ENCODE data around the gene ONECUT1.

ONECUT1 gene

DNA sequence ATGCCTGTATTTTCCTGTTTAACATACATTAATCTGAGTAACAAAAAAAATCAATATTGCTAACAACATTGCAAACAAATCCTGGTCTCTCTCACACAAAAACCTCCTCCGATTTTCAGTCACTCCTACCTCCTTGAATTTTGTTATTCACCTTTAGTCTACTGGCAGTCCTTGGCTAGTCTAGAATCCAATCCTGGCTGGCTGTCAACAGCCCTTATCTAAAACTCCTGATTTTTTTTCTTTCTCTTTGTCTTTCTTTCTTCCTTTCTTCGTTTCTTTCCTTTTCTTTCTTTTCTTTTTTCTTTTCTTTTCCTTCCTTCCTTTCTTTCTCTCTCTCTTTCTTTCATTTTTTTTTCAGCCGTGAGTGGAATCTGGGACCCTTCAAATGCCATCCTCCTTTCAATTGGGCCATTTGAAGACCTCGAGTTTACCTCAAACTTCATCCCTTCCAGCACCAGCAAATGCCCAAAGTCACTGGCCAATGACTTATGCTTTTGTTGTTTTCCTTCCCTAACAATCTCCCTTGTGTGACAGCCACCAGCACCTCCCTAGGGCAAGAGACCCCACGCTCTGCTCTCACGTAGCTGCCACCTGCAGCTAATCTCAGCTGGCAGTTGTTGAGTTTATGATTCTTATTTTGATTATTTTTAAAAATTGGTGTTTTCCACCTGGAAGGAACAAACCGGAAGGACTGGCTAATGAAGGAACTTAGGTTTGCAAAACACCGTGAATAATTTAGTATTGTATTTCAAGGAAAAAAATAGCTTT, 6.8 kb upstream of the ONECUT1 start:
- DNase-seq: no peak

DNA sequence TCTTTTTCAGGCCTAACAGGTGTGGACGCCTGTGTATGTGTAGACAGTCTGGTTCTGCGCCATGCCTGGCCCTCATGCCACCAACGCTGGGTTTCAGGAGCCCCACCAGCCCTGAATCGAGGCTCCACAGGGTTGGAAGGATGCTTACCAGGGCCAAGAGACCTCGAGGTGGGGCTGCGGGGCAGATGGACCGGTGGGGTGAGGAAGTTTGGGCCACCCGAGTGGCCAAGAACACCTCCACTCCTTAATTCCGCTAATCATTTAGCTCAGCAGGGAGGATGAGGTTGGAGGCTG, 6.0 kb upstream of the ONECUT1 start:
- no peak for DNase-seq

DNA sequence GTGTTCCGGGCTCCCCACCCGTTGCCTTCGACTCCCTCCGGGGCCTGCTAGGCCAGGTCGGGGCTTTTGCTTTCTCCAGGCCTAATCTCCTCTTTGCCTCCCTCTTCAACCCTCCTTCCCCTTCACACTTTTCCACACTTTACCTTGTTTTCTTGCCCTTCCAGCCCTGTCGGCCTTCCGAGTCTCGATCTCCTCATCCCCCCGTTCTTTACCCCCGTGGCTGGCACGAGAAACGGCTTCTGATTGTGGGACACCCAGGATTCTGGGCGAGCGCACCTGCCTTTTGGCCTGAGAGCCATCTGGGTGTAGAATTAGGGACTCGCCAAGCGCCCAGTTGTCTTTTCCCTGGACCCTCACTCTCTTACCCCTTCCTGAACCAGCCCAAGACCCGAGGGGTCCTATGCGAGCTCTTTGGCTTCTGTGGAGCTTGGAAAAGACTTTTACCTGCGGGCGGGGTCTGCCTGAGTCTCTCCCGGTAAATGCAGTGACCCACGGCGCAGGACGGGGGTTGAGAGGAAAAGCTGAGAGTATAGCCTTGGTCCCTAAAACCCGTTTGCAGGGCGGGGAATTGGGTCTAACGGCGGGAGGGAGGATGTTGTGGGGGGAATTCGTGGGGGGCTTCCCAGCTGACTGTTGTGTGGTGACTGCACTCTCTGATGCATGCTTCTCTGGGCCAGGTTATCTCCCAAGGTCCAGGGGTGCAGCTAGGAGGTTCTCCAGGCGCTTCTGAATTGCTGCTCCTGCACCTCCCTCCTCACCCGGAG, 5.5 kb upstream of the ONECUT1 start:
- DNase-seq: no peak

DNA sequence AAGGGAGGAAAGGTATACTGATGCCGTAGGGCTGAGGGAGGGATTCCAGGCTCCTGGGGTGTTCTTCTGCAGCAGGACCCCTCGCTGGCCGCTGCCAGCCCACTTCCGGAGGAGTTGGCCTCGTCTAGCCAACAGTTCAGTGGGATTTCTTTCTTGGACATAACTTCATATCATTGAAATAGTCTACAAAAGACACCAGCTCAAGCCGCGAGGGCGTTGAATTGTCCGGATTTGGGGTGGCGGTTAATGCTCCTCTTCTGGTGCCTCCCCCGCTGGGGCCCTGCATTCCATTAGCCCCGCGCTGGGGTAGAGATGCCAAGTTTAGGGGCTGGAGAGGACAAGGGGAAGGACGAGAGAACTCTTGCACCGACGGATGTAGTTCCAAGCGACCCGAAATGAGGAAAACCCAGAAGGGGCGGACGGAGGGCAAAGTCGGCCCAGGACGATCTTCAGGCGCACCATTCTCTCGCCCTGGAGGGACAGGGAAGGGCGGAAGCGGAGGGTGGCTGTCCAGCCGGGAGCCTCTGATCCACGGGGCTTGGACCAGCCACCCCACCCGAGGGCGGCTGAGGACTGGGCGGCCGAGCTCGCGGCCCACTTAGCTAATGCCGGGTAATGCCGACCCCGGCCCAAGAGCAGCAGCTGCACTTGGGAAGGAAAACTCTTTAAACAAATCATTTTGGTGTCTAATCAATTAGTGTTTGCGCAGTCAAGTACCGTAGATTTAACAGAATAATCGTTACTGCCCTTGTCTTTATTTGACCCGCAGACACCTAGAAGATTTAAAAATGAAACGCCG, 4.7 kb upstream of the ONECUT1 start:
- no peak for DNase-seq

DNA sequence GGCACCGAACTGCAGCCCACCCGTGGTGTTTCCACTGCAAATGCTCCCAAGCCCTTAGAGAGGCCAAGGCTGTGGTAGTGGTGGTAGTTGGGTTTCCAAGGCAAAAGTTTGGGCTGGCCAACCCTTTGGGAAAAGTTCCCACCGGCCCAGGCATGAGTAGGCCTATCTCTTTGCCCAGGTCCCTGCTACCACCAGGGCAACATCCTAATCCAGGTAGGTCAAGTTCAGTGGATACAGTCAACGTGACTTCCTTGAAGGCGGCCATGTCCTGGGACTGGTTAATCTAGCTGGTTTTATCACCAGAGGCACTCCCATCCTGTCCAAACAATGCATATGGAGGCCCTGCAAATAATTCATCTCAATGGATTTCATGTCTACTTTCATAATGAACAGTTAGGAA, 1.6 kb upstream of the ONECUT1 start:
- DNase-seq: no peak

DNA sequence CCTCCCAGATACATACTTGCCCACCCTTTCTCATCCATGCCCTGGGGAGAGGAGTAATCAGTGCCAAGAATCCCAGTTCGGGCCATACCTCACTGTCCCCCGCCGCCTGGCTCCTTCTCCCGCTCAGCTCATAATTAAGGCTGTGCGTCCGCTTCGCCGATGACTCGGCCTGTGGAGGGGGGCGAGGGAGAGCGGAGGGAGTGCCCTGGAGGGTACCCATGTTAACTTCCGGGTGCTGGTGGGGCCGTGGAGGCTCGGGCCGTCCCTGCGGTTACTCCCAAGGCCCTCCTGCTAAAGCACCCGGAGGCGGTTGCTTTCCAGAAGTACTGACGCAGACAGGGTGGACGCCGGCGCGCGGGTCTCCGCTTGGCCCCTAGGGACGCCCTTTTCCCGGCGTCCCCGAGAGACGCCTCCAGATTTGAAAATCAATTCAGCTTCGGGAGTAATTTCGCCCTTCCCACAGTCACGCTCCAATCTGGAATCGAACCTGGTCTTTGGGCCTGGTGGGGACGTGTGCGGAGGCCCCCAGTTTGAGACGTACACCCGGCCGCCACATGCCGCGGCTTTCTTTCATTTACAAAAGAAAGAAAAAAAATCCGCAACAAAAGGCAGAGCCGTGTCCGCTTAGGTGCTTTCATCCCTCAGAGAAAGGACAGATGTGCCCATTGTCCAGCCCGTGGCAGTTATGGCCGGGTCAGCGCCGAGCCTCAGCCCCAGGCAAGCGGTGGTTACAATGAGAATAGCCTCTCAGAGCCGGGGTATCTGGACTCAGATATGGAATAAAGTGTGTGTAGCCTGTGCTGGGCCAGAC, 1.0 kb upstream of the ONECUT1 start:
- DNase-seq: no peak

DNA sequence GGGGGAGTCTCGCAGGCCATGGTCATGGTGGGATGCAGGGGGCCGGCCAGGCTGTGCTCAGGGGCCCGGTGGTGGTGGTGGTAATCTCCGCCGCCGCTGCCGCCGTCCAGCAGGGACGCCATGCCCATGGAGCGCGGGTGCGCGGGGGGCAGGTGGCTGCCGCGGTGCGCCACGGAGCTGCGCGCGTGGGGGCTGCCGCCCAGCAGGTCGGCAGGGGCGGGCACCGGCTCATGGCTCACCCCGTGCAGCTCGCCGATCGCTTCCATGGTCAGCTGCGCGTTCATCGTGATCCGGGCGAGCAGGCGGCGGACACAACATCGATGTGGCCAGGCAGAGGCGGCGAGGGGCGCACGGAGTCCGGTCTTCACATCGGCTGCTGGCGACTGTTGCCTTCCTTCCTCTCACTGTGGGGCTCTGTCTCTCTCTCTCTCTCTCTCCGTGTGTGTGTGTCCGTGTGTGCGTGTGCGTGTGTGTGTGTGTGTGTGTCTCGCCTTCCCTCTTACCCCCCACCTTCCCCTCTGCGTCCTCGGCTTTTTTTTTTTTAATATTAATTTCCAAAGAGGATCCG, 451 bp downstream of the ONECUT1 start:
- DNase-seq: no peak

DNA sequence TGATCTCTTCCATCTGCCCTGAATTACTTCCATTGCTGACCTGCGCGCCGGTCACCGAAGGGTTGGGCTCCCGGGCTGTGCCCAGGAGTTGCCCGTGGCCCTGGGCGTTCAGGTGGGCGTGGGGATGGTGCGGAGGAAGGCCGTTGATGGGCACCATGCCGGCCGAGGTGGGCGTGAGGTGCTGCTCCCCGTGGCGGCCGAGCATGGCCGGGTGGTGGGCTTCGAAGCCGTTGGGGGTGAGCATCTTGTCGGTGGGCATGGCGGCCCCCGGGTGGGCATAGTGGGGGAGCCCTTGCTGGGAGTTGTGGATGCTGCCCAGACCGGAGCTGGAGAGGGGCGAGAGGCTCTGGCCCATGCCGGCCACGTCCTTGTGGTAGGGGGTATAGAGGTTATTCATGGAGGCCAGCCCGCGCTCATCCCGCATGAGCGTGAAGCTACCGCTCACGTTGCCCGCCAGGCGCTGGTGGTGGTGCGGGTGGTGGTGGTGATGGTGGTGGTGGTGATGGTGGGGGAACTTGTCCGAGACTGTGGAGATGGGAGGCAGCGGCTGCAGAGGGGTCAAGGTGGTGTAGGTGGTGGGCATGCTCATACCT, 1.0 kb downstream of the ONECUT1 start:
- DNase-seq: no peak

DNA sequence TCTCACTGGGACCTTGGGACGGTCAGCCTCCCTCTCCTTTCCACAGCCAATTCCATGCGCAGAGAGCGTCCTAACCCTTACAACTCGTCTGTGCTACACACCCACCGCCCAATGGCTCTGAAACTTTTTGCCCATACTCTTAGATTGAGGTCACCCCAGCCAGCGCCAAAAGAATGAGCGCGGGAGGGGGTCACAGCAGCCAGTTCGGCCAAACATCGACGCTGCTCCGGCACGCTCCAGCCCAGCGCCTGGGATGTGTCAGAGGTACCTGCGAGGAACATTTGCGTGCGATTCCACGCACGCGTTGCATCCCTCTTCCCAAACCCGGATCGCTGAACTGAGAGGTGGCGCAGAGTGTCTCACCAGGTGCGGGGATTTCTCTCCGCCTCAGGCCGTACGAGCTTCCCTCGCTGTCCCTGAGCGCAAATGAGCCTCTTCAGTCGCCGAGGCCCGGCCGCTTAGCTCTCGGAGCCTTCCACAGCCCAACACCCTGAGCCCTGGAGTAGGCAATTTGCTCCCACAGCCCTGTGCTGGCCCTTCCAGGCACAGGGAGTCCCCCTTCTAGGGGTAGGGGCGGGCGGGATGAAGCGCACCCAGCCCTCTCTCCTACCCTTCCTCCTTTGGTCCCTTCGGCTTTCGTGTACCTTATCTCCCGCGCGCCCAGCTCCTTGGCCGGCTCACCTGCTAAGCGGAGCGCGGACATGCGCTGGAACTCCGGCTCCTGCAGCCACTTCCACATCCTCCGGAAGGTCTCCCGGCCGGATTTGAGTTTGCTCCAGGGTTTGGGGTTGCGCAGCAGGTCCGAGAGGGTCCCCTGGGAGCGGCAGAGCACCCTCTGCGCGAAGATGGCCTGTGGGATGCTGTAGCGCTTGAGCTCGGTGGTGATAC, 1.8 kb downstream of the ONECUT1 start:
- no peak for DNase-seq

DNA sequence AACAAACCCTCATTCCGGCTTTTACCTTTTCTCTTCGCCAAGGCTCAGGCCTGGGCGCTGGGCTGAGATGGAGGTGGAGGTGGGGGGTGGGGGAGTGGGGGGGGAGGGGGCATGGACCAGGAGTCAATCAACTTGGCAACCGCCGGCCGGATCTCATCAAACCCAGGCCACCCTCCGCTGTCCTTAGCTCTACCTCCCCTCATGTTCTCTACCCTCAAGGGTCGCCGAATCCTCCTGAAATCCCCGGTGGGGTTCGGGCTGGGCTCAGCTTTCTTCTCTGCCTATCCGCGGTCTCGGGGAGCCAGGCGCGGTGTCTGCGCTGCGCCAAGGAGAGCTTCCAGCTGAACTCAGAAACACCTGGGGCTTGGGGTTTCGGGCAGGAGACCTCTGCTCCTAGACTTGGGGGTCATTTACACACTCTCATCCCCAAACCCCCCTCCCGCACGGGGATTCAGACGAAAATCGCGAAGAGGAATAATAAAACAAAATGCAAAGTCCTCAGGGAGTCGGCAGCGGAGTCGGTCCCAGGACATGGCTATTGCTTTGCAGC, 2.5 kb downstream of the ONECUT1 start:
- DNase-seq: no peak

DNA sequence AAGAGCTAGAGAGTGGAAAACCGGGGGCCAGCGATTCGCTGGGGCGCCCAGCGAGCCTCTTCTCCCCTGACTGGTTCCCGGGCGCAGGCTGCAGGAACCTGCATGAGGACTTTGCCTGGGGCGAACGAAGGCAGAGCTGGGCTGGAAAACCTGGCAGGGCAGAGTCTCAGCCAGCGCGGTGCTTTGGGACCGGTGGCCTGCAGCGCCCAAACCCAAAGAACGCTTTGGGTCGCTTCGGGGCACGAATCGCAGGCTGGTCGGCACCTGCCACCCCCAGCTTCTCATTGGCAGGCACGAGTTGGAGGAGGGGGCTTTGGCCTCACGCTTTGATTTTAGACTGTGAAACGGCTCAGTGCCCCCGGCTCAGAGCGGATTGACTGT, 3.0 kb downstream of the ONECUT1 start:
- no peak for DNase-seq

DNA sequence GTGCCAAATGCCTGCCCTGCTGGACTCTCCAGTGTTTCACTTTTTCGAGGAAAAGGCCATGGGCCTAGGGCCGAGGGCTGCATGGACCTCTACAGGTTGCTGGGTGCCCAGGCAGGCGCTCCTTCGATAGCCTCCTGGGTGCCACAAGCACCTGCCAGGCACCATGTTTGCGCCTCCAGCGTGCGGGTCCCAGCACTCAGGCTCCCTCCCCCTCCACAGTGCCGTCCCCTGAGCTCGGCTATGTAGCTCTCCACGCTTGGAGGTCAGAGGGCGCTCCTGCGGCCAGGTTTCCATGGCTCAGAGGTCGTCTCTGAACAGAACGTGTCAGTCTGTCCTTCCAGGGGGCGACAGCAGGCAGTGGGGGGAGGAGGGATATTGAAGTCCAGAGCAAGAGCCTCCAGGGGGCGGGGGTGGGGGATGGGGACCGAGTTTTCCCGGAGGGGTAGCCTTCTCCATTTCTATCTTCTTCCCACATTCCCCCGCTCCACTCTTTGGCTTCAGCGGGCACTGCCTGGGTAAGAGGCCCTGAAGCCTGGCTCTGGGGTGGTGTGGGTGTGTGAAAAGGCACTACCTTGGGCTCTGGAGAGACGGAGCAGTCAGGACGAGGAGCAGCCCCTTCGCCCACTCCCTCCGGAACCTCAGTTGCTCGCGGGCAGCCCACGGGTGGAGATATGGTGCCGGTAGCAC, 3.6 kb downstream of the ONECUT1 start:
- no peak for DNase-seq

DNA sequence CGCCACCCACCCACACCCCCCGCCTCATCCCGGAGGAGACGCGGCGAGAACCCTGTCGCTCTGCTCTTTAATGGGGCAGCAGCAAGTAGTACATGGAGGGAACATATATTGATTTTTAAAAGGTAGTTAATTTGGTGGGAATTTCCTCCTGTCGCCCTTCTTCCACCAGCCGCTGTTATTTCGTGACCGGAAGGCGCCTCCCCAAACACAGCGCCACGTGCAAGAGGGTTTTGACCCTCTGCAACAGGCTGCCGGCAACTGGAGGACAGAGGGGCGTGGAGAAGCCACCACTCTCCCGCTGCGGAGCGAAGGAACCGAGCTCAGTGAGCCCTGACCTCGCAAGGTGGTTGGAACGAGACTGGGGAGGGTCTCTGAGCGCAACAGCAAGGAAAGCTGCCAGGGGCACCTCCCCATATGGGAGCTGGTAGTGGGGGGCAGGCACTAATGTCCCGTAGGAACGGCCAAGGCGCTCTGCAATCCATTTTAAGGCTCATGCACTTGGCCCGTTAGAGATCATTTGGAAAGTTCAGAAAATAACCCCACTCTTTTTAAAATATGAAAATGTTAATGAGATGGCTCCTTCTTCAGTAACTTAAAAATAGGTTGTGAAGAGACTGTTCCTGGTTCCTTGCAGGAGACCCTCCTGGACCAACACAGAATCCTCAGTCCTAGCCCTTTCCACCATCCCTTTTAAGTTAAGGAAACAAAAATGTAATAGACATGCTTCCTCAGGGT, 4.3 kb downstream of the ONECUT1 start:
- no peak for DNase-seq

DNA sequence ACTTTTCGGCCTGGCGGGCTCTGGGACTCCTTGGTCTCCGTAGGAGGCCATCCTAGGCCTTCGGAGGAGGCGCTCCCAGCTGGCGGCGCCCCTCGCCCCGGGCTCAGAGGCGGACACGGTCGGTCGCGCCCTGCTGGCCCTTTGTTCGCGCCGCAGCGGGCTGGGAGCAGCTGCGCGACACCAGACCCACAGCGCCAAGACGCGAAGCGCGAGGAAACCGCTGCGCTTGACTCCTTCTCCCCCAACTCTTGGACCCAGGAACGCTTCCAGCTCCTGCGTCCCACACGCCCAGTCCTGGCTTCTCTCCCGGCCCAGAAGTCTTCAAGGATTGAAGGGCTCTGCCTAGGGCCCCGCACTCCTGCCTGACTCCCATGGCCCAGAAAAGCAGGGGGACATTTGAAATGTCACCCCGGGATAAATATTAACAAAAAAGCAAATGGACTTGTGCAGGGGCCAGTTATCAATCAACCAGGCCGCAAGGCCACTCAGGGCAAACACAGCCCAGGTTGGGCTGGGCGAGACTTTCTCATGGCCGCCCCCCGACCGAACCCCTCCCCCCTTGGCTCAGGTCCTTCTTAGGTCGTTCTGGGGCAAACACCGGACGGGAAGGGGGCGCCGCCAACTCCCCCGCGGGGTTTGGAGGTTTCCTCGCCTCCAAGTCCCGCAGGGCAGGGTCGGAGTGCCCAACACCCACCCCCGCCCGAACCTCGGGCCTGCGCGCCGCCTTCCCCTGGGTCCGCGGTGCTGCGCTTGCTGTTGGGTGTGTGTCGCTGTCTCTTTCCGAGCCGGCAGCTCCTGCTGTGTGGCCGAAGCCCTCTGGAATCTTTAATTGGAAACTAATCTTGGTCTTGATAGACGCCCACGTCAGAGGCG, 5.1 kb downstream of the ONECUT1 start:
- DNase-seq: no peak

DNA sequence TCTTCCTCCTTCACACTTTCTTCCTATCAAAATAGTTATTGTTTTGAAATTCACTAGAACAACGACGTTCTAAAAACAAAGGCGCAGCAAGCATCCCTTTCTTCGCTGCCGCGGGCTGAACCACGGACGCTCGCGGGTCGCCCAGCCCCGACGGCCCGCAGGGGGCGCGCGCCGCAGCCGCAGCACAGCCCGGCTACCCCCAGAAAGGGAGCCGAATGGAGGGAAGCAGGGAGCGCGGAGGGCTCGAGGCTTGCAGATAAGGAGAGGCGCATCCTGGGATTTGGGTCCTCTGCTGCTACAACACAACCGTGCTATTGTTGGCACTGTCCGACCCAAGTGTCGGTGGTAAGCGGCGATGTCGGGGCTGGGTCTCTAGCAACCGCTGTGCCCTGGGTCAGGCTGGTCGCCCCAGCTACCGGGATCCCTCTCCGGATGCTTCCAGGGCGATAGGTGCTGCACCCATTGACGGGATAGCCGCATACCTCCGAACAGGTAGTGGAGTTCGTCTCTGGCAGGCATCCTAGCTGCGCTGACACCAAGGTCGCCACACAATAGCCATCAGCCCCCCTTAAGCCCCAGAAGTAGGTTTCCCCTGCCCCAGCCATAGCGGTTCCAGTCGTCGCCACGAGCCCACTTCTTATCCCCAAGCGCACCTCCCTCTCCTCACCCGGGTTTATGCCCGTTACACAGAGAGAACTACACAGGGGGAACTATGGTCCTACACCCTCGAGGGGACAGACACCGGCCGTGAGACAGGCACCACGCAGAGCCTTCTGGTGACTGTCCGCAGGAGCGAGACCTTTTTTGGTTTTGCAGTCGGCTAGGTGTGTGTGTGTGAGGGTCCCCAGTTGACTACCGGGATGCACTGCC, 6.0 kb downstream of the ONECUT1 start:
- DNase-seq: no peak

DNA sequence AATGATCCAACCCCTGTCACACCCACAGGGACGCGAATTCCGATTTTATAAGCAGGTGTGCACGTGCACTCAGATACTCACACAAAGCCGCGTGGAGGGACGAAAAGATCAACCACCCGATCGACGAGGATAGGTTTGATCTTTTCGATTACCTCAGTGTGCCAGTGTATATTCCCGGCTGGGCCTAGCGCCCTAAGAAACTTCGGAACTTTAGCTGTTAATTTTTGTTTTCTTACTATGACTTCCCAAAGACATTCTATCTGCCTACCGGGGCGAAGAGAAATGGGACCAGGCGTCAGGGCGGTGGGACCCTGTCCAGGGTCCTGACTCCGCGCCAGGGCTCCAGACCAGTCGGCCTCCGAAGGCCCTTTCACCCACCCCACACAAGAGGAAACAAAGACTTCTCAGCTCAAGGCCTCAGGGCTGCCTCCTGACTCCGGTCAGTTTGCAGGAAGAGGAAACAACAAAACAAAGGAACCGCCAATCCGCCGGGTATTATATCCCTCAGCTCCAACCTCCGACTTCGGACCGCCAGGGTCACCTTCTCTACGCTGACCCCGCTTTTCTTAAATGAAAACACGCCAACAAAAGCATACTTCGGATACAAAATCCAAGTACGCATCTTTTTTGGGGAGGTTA, 6.8 kb downstream of the ONECUT1 start:
- no peak for DNase-seq

DNA sequence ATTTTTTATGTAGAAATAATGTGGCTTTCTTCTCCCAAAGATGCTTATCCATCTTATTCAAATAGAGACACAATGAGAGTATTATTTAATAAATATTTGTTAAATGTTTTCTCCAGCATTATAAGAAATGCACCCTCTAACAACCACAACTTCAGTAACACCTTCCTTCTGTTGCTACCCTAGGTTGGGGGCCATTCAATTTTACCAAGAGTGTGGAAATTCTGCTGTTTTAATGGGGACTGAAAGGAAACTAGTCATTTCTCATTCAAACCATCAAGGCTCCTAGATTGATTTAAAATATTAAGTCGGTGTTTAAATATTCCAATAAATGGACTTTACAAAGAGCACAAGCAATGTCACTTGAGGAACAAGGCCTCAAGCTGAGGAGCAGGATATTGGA, 7.6 kb downstream of the ONECUT1 start:
- DNase-seq: no peak
